ENCODE results near the gene ALDH3B2. TPM values are rescaled to one million over a fixed set of nuclear protein-coding genes. Genes with fewer than 3 reads are reported as not detected.

ALDH3B2 gene
- total and polyA plus RNA-seq, 2 experiments from 2014 or later = not detected

DNA sequence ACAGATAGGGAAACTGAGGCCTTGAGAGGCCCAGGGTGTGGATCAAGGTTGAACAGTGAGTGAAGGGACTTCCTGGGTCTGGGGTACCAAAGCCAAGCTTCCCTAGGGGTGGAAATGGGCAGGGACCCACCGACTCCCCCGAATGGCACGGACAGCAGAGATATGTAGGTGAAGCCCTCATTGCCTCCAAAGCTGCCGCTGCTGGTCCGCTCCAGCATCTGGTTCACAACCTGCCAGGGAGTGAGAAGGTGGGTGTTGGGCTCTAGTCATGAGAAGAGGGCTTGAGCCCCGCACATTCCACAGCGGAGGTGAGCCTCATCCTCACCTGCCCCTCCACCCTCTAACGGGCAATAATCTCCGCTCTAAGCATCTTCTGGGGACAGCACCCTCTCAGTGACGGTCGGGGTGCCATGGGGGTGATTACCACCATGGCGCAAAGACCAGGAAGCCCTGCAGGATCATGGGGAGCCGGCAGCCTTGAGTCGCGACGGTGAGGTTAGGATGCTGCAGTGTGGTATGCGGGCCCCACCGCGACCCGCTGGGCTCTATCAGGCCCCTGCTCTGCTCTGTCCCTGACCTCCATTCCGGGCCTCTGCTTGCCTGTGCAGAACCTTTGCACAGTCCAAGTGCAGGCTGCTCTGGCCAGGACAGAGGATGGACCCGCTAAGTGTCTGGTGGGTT, 10.8 kb downstream of the ALDH3B2 start (continued):
- TF ChIP-seq, protein P1, sequence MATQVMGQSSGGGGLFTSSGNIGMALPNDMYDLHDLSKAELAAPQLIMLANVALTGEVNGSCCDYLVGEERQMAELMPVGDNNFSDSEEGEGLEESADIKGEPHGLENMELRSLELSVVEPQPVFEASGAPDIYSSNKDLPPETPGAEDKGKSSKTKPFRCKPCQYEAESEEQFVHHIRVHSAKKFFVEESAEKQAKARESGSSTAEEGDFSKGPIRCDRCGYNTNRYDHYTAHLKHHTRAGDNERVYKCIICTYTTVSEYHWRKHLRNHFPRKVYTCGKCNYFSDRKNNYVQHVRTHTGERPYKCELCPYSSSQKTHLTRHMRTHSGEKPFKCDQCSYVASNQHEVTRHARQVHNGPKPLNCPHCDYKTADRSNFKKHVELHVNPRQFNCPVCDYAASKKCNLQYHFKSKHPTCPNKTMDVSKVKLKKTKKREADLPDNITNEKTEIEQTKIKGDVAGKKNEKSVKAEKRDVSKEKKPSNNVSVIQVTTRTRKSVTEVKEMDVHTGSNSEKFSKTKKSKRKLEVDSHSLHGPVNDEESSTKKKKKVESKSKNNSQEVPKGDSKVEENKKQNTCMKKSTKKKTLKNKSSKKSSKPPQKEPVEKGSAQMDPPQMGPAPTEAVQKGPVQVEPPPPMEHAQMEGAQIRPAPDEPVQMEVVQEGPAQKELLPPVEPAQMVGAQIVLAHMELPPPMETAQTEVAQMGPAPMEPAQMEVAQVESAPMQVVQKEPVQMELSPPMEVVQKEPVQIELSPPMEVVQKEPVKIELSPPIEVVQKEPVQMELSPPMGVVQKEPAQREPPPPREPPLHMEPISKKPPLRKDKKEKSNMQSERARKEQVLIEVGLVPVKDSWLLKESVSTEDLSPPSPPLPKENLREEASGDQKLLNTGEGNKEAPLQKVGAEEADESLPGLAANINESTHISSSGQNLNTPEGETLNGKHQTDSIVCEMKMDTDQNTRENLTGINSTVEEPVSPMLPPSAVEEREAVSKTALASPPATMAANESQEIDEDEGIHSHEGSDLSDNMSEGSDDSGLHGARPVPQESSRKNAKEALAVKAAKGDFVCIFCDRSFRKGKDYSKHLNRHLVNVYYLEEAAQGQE (IDR thresholded peaks at IDR 0.05; ENCODE audit: unreplicated experiment) = no peak
- TF ChIP-seq NANOG (IDR thresholded peaks at IDR 0.05; ENCODE audit: borderline replicate concordance) (no peak), POLR2AphosphoS5 (IDR thresholded peaks at IDR 0.05; ENCODE audit: low read depth) (no peak), STAT1 (IDR thresholded peaks at IDR 0.05; ENCODE audit: unreplicated experiment) (no peak), JUNB (IDR thresholded peaks at IDR 0.05; ENCODE audit: unreplicated experiment) (no peak), EZH2phosphoT487 (IDR thresholded peaks at IDR 0.05; ENCODE audit: unreplicated experiment) (no peak)
- TF ChIP-seq, protein P2, sequence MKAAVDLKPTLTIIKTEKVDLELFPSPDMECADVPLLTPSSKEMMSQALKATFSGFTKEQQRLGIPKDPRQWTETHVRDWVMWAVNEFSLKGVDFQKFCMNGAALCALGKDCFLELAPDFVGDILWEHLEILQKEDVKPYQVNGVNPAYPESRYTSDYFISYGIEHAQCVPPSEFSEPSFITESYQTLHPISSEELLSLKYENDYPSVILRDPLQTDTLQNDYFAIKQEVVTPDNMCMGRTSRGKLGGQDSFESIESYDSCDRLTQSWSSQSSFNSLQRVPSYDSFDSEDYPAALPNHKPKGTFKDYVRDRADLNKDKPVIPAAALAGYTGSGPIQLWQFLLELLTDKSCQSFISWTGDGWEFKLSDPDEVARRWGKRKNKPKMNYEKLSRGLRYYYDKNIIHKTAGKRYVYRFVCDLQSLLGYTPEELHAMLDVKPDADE (IDR thresholded peaks at IDR 0.05) = no peak

DNA sequence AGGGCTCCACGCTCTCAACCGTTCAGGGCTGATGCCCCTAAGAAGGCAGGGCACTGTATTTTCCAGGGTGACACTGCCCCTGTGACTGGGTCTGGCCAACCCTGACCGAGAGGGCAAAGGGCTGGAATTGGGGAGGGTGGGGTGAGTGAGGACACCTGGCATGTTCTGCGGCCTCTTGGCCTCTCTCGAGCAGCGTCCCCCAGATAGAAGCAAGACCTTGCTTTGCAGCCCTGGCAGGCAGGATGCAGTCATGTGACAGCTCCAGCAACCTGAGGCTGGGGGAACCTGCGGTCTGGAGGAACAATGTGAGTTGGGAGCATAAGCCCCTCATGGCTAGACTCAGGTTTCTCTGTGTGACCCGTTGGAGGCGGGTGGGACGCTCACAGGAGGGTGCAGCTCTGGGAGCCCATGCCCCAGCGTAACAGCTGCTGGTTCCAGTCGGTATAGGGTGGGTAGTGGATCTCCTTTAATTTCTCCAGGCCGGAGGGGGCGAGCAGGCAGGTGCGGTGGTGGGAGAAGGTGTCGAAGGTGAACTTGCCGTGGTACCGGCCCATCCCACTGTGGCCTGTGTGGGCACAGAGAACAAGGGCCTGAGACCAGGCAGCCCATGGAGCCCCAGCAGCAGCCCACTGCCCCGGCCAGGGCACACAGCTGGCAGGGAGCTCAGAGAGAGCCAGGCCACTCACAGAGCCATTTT, 11.4 kb downstream of the ALDH3B2 start:
- Mint-ChIP-seq H3K27me3 (ENCODE audit: insufficient read depth, low read depth, poor library complexity) (no peaks in the 10 kb centered on the region), H3K9me3 (peaks cover 12% of the 10 kb centered on the region), H3K4me3 (no peak overlapping the region), H3K27ac (no peak overlapping the region), H3K36me3 (ENCODE audit: low read depth) (no peaks in the 10 kb centered on the region; the same call in 2 of the 3 replicates), H3K4me1 (no peaks in the 10 kb centered on the region)
- DNase-seq (ENCODE audit: low spot score) (no peak), ATAC-seq (no peak)
- Histone ChIP-seq H3K4me2 (no peak overlapping the region), H2AFZ (no peak overlapping the region), H3K79me2 (replicated peaks; ENCODE audit: insufficient read depth) (no peaks in the 10 kb centered on the region), H3K9me2 (ENCODE audit: insufficient read depth) (no peaks in the 10 kb centered on the region), H3K27me3 (ENCODE audit: insufficient read depth) (no peaks in the 10 kb centered on the region), H3F3A (replicated peaks; ENCODE audit: low read depth) (no peaks in the 10 kb centered on the region), H3K36me3 (ENCODE audit: insufficient read depth) (no peaks in the 10 kb centered on the region; the same call in 1 of the 2 replicates), H3K27ac (ENCODE audit: low read depth) (no peak overlapping the region), H3K4me1 (ENCODE audit: insufficient read depth) (no peaks in the 10 kb centered on the region), H3K4me3 (no peak overlapping the region), H4K20me1 (replicated peaks; ENCODE audit: insufficient read depth) (no peaks in the 10 kb centered on the region)
- TF ChIP-seq POLR2AphosphoS5 (IDR thresholded peaks at IDR 0.05; ENCODE audit: low read depth) (no peak), JUNB (IDR thresholded peaks at IDR 0.05; ENCODE audit: unreplicated experiment) (no peak), ZNF331 (CRISPR knock-in tag; IDR thresholded peaks at IDR 0.05; ENCODE audit: low read depth) (no peak), STAT1 (IDR thresholded peaks at IDR 0.05; ENCODE audit: unreplicated experiment) (no peak), NANOG (IDR thresholded peaks at IDR 0.05; ENCODE audit: borderline replicate concordance) (no peak), ZNF114 (CRISPR knock-in tag; IDR thresholded peaks at IDR 0.05) (no peak)
- TF ChIP-seq, protein P3, sequence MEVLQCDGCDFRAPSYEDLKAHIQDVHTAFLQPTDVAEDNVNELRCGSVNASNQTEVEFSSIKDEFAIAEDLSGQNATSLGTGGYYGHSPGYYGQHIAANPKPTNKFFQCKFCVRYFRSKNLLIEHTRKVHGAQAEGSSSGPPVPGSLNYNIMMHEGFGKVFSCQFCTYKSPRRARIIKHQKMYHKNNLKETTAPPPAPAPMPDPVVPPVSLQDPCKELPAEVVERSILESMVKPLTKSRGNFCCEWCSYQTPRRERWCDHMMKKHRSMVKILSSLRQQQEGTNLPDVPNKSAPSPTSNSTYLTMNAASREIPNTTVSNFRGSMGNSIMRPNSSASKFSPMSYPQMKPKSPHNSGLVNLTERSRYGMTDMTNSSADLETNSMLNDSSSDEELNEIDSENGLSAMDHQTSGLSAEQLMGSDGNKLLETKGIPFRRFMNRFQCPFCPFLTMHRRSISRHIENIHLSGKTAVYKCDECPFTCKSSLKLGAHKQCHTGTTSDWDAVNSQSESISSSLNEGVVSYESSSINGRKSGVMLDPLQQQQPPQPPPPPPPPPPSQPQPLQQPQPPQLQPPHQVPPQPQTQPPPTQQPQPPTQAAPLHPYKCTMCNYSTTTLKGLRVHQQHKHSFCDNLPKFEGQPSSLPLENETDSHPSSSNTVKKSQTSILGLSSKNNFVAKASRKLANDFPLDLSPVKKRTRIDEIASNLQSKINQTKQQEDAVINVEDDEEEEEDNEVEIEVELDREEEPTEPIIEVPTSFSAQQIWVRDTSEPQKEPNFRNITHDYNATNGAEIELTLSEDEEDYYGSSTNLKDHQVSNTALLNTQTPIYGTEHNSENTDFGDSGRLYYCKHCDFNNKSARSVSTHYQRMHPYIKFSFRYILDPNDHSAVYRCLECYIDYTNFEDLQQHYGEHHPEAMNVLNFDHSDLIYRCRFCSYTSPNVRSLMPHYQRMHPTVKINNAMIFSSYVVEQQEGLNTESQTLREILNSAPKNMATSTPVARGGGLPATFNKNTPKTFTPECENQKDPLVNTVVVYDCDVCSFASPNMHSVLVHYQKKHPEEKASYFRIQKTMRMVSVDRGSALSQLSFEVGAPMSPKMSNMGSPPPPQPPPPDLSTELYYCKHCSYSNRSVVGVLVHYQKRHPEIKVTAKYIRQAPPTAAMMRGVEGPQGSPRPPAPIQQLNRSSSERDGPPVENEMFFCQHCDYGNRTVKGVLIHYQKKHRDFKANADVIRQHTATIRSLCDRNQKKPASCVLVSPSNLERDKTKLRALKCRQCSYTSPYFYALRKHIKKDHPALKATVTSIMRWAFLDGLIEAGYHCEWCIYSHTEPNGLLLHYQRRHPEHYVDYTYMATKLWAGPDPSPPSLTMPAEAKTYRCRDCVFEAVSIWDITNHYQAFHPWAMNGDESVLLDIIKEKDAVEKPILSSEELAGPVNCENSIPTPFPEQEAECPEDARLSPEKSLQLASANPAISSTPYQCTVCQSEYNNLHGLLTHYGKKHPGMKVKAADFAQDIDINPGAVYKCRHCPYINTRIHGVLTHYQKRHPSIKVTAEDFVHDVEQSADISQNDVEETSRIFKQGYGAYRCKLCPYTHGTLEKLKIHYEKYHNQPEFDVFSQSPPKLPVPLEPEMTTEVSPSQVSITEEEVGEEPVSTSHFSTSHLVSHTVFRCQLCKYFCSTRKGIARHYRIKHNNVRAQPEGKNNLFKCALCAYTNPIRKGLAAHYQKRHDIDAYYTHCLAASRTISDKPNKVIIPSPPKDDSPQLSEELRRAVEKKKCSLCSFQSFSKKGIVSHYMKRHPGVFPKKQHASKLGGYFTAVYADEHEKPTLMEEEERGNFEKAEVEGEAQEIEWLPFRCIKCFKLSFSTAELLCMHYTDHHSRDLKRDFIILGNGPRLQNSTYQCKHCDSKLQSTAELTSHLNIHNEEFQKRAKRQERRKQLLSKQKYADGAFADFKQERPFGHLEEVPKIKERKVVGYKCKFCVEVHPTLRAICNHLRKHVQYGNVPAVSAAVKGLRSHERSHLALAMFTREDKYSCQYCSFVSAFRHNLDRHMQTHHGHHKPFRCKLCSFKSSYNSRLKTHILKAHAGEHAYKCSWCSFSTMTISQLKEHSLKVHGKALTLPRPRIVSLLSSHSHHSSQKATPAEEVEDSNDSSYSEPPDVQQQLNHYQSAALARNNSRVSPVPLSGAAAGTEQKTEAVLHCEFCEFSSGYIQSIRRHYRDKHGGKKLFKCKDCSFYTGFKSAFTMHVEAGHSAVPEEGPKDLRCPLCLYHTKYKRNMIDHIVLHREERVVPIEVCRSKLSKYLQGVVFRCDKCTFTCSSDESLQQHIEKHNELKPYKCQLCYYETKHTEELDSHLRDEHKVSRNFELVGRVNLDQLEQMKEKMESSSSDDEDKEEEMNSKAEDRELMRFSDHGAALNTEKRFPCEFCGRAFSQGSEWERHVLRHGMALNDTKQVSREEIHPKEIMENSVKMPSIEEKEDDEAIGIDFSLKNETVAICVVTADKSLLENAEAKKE (CRISPR knock-in tag; IDR thresholded peaks at IDR 0.05) = no peak
